Subcutaneous abdominal adipose tissue (tissue), 5 donors: ENCODE results near the gene ATP5PD.

ENCODE experiments used
- H3K27ac ChIP-seq: one replicate; pipeline ENCODE4 v1.7.0; 2013; ENCODE audit warnings: low read depth, mild to moderate bottlenecking, inconsistent platforms, low read length, moderate library complexity
- H3K27me3 ChIP-seq, 5 donors: one replicate each; pipeline ENCODE4 v1.7.0; 2013; ENCODE audit warnings: low read length in 5 of 5, inconsistent platforms in 1 of 5; ENCODE audit not compliant: control insufficient read depth in 5 of 5, insufficient read depth in 4 of 5
- H3K36me3 ChIP-seq, 5 donors: one replicate each; pipeline ENCODE4 v1.7.0; 2013; ENCODE audit warnings: low read length in 5 of 5; ENCODE audit not compliant: control insufficient read depth in 5 of 5, insufficient read depth in 5 of 5
- H3K4me1 ChIP-seq, 5 donors: one replicate each; pipeline ENCODE4 v1.7.0; 2013; ENCODE audit warnings: low read length in 5 of 5, mild to moderate bottlenecking in 3 of 5, moderate library complexity in 1 of 5; ENCODE audit not compliant: control insufficient read depth in 5 of 5, insufficient read depth in 5 of 5
- H3K4me3 ChIP-seq, 5 donors: one replicate each; pipeline ENCODE4 v1.7.0; 2013; ENCODE audit warnings: low read length in 5 of 5, low read depth in 1 of 5
- H3K9ac ChIP-seq, 5 donors: one replicate each; pipeline ENCODE4 v1.7.0; 2013; ENCODE audit warnings: low read length in 5 of 5, mild to moderate bottlenecking in 4 of 5, moderate library complexity in 3 of 5
- H3K9me3 ChIP-seq, 5 donors: one replicate each; pipeline ENCODE4 v1.7.0; 2013; ENCODE audit warnings: low read length in 5 of 5; ENCODE audit not compliant: control insufficient read depth in 5 of 5
- donor health status: healthy.
- donor health status: healthy.
- donor health status: healthy.
- donor health status: healthy.
- donor health status: healthy.

ATP5PD gene

DNA sequence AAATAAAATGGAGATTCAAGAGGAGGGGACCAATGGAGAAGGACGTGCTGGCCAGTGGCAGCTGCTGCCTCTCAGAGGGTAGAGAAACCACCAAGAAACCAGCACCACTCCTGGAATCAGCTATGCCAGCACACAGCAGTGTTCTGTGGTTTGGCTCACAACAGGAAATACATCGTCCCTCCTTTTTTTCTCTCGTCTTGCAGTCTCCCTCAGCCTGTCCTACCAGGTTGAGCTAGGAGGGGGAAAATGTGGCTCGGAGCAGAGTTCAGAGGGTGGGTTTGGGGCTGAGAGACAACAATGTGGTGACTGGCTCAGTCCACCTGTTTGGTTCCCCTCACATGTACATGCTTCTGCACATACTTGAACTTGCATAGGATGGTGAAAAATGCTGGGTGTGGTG lies 21.1 kb upstream of the ATP5PD start:
- H3K36me3 ChIP-seq = peaks cover 2 to 27% (median 26%) of the 10 kb centered on the region in 5 donors
- no peaks in the 10 kb centered on the region for H3K4me1 ChIP-seq
- no peak overlapping the region for H3K9ac ChIP-seq
- H3K27ac ChIP-seq = no peak overlapping the region
- no peaks in the 10 kb centered on the region for H3K27me3 ChIP-seq
- H3K9me3 ChIP-seq = no peaks in the 10 kb centered on the region
- no peak overlapping the region for H3K4me3 ChIP-seq

DNA sequence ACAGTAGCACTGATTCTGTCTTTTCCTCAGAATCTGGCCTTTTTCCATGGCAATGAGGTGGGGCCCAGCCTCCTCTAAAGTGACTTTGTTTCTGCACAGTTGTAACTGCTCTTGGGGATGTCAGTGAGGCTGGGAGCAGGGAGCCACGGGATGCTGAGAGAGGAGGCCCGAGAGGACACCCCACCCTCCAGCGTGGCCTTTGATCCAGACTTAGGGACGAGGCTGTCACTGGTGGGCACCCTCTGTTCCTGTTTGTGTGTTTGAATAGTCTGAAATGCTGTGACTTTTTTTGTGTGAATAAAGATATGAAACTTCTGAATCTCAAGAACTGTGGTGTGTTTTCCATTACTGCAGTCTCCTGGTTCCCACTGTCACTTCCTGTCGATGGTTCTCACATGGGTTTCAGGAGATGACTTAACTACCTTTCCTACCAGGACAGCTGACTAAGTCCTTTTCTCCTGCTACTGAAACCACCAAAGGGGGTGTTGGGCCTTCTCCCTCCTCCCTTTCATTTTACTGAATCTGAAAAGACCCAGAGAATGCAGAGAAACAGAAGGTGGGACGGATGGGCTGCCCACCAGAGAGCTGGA lies 18.9 kb upstream of the ATP5PD start:
- Histone ChIP-seq H3K27me3 (no peaks in the 10 kb centered on the region), H3K9me3 (no peaks in the 10 kb centered on the region), H3K27ac (no peak overlapping the region), H3K9ac (no peak overlapping the region), H3K4me3 (no peak overlapping the region), H3K4me1 (no peaks in the 10 kb centered on the region), H3K36me3 (peaks cover 2 to 49% (median 45%) of the 10 kb centered on the region in 5 donors)

DNA sequence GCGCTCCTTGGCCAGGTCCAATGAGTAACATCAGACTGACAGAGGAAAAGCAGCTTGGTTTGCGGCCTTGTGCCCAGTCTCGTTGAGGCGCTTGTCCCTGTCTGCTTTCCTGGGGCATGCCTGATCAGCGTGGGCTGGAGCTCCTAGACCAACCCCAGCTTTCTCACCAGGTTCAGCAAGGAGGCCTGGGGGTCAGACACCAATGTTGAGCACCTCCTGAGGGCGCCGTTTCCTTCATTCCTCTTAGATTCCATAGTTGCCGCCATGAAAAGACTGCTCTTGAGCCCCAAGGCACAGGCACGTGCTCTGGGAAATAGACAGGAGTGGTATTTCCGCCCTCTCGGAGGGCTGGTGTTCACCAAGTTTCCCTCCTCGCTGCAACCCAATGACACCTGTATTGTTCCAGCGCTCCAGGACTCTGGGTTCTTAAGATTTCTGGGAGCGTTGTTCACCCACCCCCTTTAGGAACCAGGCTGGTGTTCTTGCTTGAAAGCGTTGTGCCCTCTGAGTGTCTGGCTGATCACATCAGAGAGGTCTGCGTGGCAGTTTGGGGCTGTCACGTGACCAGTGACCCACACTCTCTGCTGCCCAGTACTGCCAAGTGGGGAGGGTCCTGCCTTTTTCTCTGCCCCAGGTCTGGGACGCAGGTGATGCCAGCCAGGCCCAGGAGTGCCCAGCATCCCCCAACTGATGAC lies 18.2 kb upstream of the ATP5PD start:
- no peaks in the 10 kb centered on the region for H3K27me3 ChIP-seq
- peaks cover 0 to 4% (median 0%) of the 10 kb centered on the region in 5 donors for H3K4me1 ChIP-seq
- no peak overlapping the region for H3K9ac ChIP-seq
- H3K4me3 ChIP-seq = no peak overlapping the region
- H3K9me3 ChIP-seq = no peaks in the 10 kb centered on the region
- peaks cover 2 to 52% (median 47%) of the 10 kb centered on the region in 5 donors for H3K36me3 ChIP-seq
- no peak overlapping the region for H3K27ac ChIP-seq

DNA sequence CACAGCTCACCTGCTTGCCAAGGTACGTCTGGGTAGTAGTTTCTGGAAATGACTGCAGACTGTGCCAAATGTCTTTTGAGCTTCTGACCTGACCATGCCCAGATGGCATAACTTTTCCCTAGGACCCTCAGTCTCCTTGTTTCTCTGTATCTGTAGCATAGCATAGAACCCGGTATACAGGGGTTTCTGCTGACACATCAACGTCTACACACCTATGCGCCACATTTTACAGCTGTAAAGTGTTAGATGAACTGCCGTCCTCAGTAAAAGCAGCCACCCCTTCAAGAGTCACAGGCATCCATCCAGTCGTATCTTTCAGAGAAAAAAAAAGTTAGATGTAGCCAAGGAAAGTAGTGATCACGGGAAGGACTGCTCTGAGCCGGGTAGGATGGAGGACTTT lies 17.7 kb upstream of the ATP5PD start:
- no peak overlapping the region for H3K27ac ChIP-seq
- no peaks in the 10 kb centered on the region for H3K27me3 ChIP-seq
- H3K4me1 ChIP-seq = peaks cover 4 to 9% (median 5%) of the 10 kb centered on the region in 5 donors
- H3K4me3 ChIP-seq = no peak overlapping the region
- H3K36me3 ChIP-seq = peaks cover 2 to 57% (median 47%) of the 10 kb centered on the region in 5 donors
- no peak overlapping the region for H3K9ac ChIP-seq
- no peaks in the 10 kb centered on the region for H3K9me3 ChIP-seq

DNA sequence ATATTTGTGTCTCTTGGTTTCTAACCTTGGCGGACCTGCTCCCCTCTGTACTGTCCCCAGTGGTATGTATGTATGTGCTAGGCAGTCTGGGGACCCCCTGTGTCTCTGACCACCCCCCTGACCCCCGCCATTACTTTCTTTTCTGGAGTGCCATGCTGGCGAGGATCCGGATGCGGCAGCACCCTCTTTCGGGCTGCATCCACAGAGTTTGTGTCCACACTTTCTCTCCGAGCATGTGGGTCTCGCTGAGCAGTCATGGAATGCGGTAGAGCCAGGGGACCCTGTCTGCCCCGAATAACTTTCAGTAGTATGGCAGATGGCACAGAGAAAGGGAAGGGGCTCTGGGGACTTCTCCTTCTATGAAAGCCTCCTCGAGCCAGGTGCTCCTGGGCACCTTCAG lies 17.3 kb upstream of the ATP5PD start:
- no peak overlapping the region for H3K27ac ChIP-seq
- H3K4me1 ChIP-seq = peaks cover 4 to 11% (median 7%) of the 10 kb centered on the region in 5 donors
- peaks cover 2 to 59% (median 47%) of the 10 kb centered on the region in 5 donors for H3K36me3 ChIP-seq
- H3K9me3 ChIP-seq = no peaks in the 10 kb centered on the region
- H3K4me3 ChIP-seq = no peak overlapping the region
- no peak overlapping the region for H3K9ac ChIP-seq
- H3K27me3 ChIP-seq = no peaks in the 10 kb centered on the region

DNA sequence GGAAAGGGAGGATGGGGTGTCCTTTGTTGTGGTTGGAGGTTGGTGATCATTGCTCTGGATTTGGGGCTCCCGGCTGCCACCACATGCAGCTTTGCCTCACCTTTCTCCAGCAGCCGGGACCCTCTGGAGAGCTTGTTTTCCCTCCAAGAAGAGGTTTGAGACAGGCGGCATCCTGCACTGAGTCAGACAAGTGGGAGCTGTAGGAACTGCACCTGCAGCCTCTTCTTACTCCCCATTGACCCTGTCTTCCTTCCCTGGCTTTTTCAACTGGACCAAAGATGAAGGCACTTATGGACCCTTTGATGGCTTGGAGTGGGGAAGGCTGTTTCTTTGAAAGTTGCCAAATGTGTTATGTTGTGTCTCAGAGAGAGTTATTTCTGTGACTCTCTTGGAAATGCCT lies 16.9 kb upstream of the ATP5PD start:
- Histone ChIP-seq H3K27me3 (no peaks in the 10 kb centered on the region), H3K36me3 (peaks cover 2 to 59% (median 47%) of the 10 kb centered on the region in 5 donors), H3K9me3 (no peaks in the 10 kb centered on the region), H3K4me1 (peaks cover 4 to 11% (median 7%) of the 10 kb centered on the region in 5 donors), H3K27ac (no peak overlapping the region), H3K4me3 (no peak overlapping the region), H3K9ac (no peak overlapping the region)

DNA sequence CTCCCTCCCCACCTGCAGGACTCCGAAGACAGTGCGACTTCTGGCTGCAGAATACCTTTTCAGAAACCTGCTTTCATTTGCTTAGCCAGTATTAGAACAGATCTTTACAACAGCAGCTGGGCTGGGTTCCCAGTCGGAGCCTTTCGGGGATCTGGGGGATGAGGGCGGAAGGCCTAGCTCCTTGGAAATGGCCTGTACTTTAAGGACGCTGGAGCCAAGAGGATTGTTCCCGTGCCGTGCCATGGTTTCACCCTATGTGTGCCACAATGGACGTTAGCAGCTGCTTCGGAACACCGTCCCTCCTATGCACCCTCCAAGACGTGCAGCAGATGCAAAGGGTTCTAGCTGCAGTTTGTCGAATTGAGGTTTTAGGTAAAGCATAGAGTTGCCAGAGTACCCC lies 16.4 kb upstream of the ATP5PD start:
- Histone ChIP-seq H3K4me1 (peaks cover 4 to 11% (median 7%) of the 10 kb centered on the region in 5 donors), H3K4me3 (no peak overlapping the region), H3K27ac (no peak overlapping the region), H3K9ac (no peak overlapping the region), H3K36me3 (peaks cover 2 to 59% (median 47%) of the 10 kb centered on the region in 5 donors), H3K27me3 (no peaks in the 10 kb centered on the region), H3K9me3 (no peaks in the 10 kb centered on the region)

DNA sequence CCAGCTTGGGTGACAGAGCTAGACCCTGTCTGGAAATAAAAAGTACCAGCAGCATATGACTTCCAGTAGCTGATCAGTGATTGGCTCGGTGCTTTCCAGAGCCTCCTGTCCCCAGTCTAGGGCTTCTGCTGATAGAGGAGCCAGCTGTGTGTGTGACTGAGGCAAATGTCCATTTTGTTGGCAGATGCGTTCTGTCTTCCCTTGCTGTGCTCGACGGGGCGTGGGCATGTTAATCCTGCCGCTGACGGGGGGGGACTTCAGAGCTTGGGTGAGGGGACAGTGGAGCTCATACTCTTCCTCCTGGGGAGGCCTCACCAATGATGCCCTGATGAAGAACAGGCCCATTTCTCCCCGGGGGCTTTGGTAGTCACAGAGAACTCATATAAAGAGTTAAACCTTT lies 14.8 kb upstream of the ATP5PD start:
- Histone ChIP-seq H3K9ac (no peak overlapping the region), H3K9me3 (no peaks in the 10 kb centered on the region), H3K4me1 (peaks cover 4 to 11% (median 7%) of the 10 kb centered on the region in 5 donors), H3K27ac (no peak overlapping the region), H3K27me3 (no peaks in the 10 kb centered on the region), H3K36me3 (peaks cover 2 to 59% (median 47%) of the 10 kb centered on the region in 5 donors), H3K4me3 (no peak overlapping the region)

DNA sequence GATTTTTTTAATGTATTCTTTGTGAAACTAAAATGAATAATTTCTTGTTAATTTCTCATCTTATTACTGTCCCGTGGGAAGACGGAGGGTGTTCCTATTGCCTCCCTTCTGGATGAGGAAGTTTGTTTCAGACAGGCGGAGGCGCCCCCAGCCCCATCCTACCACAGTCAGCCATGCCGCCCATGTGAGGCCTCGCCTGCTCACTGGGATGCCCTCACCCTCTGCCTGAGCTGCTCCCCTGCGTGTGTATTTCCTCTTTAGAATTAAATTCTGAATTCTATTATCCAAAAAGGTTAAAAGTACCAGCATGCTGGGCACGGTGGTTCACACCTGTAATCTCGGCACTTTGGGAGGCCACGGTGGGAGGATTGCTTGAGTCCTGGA lies 14.3 kb upstream of the ATP5PD start:
- Histone ChIP-seq H3K9me3 (no peaks in the 10 kb centered on the region), H3K27ac (no peak overlapping the region), H3K4me3 (no peak overlapping the region), H3K27me3 (no peaks in the 10 kb centered on the region), H3K36me3 (peaks cover 2 to 59% (median 52%) of the 10 kb centered on the region in 5 donors), H3K4me1 (peaks cover 4 to 11% (median 7%) of the 10 kb centered on the region in 5 donors), H3K9ac (no peak overlapping the region)

DNA sequence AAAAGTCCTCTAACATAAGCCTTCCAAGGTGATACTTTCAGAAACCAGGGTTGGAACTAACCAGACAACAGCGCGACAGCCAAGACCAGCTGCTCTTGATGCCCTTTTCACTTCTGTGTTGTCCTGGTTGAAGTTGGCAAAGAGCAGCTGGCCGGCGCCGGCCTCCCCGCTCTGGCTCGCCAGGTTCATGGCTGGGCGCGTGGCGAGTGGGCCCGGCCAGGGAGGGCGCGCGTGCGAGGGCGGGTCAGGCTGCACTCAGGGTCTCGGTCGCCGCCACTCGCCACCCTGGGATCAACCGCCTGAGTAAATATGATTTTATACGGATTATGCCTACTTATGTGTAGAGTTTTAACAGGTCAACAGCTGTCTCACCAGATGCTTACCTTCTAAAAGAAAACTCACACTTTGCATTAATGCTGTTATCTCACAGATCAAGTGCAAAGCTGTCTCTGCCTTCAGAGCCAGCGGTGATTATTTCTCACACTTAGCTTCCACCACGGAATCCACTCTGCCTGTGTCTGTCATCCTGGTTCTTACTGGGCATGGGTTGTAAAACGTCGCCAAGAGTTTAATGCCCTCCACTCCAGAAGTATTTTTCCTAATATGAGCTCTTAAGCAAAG lies 13.8 kb upstream of the ATP5PD start:
- peaks cover 2 to 59% (median 55%) of the 10 kb centered on the region in 5 donors for H3K36me3 ChIP-seq
- no peak overlapping the region for H3K4me3 ChIP-seq
- H3K27ac ChIP-seq = peak overlapping the region; percentile 67
- no peak overlapping the region for H3K9ac ChIP-seq
- H3K9me3 ChIP-seq = no peaks in the 10 kb centered on the region
- no peaks in the 10 kb centered on the region for H3K27me3 ChIP-seq
- H3K4me1 ChIP-seq = peaks cover 4 to 11% (median 7%) of the 10 kb centered on the region in 5 donors
